ENCODE measurements around the gene IMPG1. TPM values are rescaled to one million over a fixed set of nuclear protein-coding genes. Genes with fewer than 3 reads are reported as not detected.

IMPG1 gene
- total RNA-seq (not detected), polyA plus RNA-seq (under 1 TPM in 2 of 3 donors, not detected in 1; 0.02 to 0.10 TPM)
- long read RNA-seq, donor 1 = 0 reads
- long read RNA-seq, donor 2 = 0 reads

- TF ChIP-seq POLR2A (IDR thresholded peaks at IDR 0.05) (no peak), POLR2AphosphoS5 (IDR thresholded peaks at IDR 0.05) (no peak), CTCF (IDR thresholded peaks at IDR 0.05 in 8 of 11, conservative IDR thresholded peaks at IDR 0.05 in 3 of 11) (no peak)
- no peak for DNase-seq
- intact Hi-C loops (cut with DNase I; ENCODE audit: low total_unique reads) = no loop called here
- H3K4me1 ChIP-seq = no peaks in the 10 kb centered on the region
- H3K36me3 ChIP-seq = no peaks in the 10 kb centered on the region
- H3K27me3 ChIP-seq (replicated peaks in 1 of 7) = no peaks in the 10 kb centered on the region
- H3K9me3 ChIP-seq = peaks cover 0 to 18% (median 2%) of the 10 kb centered on the region in 8 donors
- no peak within 1 kb of the TSS for H3K27ac ChIP-seq
- no peak within 1 kb of the TSS for H3K4me3 ChIP-seq
Observed at GRCh38 chr6:76072562-76072961, at the start of gene IMPG1. Gene IMPG1, minus strand, starts transcription at chr6:76072662. Its CDS starts 174 bp downstream, at chr6:76072488.

GRCh38 chr6:76120302-76120701 is 47.8 kb upstream of the IMPG1 start:
- H3K36me3 ChIP-seq = no peaks in the 10 kb centered on the region
- H3K27ac ChIP-seq = no peak overlapping the region
- TF ChIP-seq CTCF (IDR thresholded peaks at IDR 0.05 in 8 of 11, conservative IDR thresholded peaks at IDR 0.05 in 3 of 11) (no peak), POLR2AphosphoS5 (IDR thresholded peaks at IDR 0.05) (no peak), POLR2A (IDR thresholded peaks at IDR 0.05) (no peak)
- H3K4me3 ChIP-seq = no peak overlapping the region
- peaks cover 0 to 37% (median 22%) of the 10 kb centered on the region in 8 donors for H3K9me3 ChIP-seq
- intact Hi-C loops (cut with DNase I; ENCODE audit: low total_unique reads) = no loop called here
- H3K4me1 ChIP-seq = no peaks in the 10 kb centered on the region
- no peak for DNase-seq
- no peaks in the 10 kb centered on the region for H3K27me3 ChIP-seq (replicated peaks in 1 of 7)

- Histone ChIP-seq H3K4me3 (no peak overlapping the region), H3K36me3 (no peaks in the 10 kb centered on the region), H3K9me3 (peaks cover 0 to 12% (median 2%) of the 10 kb centered on the region in 8 donors), H3K27me3 (replicated peaks in 1 of 7) (no peaks in the 10 kb centered on the region), H3K27ac (no peak overlapping the region), H3K4me1 (no peaks in the 10 kb centered on the region)
- TF ChIP-seq CTCF (IDR thresholded peaks at IDR 0.05 in 8 of 11, conservative IDR thresholded peaks at IDR 0.05 in 3 of 11) = no peak
- TF ChIP-seq POLR2AphosphoS5 (IDR thresholded peaks at IDR 0.05) = no peak
- TF ChIP-seq POLR2A (IDR thresholded peaks at IDR 0.05) = no peak
- intact Hi-C loops (cut with DNase I; ENCODE audit: low total_unique reads) = no loop called here
- no peak for DNase-seq
Observed at GRCh38 chr6:76073281-76073680, 819 bp upstream of the IMPG1 start.

- H3K27me3 ChIP-seq (replicated peaks in 1 of 7) = no peaks in the 10 kb centered on the region
- intact Hi-C loops (cut with DNase I; ENCODE audit: low total_unique reads) = no loop called here
- H3K27ac ChIP-seq = no peak overlapping the region
- no peak for DNase-seq
- TF ChIP-seq CTCF (IDR thresholded peaks at IDR 0.05 in 8 of 11, conservative IDR thresholded peaks at IDR 0.05 in 3 of 11) (no peak), POLR2AphosphoS5 (IDR thresholded peaks at IDR 0.05) (no peak), POLR2A (IDR thresholded peaks at IDR 0.05) (no peak)
- no peak overlapping the region for H3K4me3 ChIP-seq
- H3K36me3 ChIP-seq = no peaks in the 10 kb centered on the region
- WGBS, 5 donors = 74 to 95% (median 86%) methylated on average over 1 of the region's 1 CpG
- H3K4me1 ChIP-seq = no peaks in the 10 kb centered on the region
- peaks cover 0 to 13% (median 0%) of the 10 kb centered on the region in 8 donors for H3K9me3 ChIP-seq
Observed at GRCh38 chr6:76057469-76057868, 15.0 kb downstream of the IMPG1 start.
